ENCODE data around the gene FAM20C.

The FAM20C gene

DNA sequence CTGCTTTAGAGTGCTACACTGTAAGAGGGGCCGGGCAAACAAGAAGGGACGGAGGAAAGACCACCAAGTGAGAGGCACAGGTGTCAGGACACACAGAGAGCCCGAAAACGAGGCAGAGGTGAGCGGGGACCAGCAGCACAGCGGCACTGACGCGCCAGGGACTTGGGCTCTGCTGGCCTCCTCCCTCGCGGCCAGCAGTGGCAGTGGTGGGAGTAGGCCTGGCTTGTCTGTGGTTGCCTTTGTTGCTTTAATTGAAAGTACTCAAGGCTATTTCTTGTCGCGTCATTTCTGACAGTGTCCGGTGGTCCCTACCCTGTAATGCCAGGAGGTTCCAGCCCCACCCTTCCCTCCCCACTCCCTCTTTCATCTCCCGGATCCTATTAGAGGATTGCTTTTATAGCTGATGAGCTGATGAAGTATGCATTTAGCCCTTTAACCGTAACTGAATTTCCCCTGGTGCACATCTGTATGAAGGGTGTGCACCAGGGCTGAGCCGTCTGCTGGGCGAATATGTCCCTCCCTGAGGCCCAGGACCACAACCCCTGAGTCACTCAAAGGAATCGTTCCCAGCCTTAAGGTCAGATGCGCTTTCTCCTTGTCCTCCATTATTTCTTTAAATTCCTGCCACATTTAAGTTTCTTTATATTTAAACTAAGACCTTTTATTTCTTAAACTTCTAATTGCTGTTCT, 39.5 kb upstream of the FAM20C start:
- Histone ChIP-seq H3K9me3 (ENCODE audit: control insufficient read depth, insufficient read depth, low read length) (no peaks in the 10 kb centered on the region), H3K4me1 (ENCODE audit: control insufficient read depth, insufficient read depth, low read length) (peaks cover 3% of the 10 kb centered on the region), H3K36me3 (ENCODE audit: control insufficient read depth, insufficient read depth, low read length) (no peaks in the 10 kb centered on the region), H3K4me3 (ENCODE audit: low read depth, low read length) (no peak overlapping the region), H3K27me3 (ENCODE audit: control insufficient read depth, insufficient read depth, low read length) (no peaks in the 10 kb centered on the region), H3K9ac (ENCODE audit: low read depth, low read length) (no peak overlapping the region)

DNA sequence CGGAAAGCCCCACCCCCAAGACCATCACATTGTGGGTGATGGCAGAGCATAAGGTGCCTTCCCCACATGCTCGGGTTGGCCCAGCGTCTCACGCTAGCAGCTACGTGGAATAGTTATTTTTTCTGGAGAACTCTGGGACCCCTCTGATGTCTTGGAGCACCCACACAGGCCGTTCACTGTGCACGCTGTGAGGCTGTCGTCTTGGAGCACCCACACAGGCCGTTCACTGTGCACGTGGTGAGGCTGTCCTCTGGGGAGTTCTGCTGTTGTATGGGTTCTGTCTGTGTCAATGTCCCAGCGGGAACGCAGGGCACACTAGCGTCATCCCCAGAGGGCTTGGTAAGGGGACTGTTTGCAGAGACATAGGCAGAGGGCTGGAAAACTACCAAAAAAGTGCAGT, 38.8 kb upstream of the FAM20C start:
- Histone ChIP-seq H3K27me3 (ENCODE audit: control insufficient read depth, insufficient read depth, low read length) (no peaks in the 10 kb centered on the region), H3K9me3 (ENCODE audit: control insufficient read depth, insufficient read depth, low read length) (no peaks in the 10 kb centered on the region), H3K4me3 (ENCODE audit: low read depth, low read length) (no peak overlapping the region), H3K4me1 (ENCODE audit: control insufficient read depth, insufficient read depth, low read length) (peaks cover 3% of the 10 kb centered on the region), H3K9ac (ENCODE audit: low read depth, low read length) (no peak overlapping the region), H3K36me3 (ENCODE audit: control insufficient read depth, insufficient read depth, low read length) (no peaks in the 10 kb centered on the region)

GRCh38 chr7:154096-154799, 38.1 kb upstream of the FAM20C start:
- Histone ChIP-seq H3K4me1 (ENCODE audit: control insufficient read depth, insufficient read depth, low read length) (peaks cover 3% of the 10 kb centered on the region), H3K9me3 (ENCODE audit: control insufficient read depth, insufficient read depth, low read length) (no peaks in the 10 kb centered on the region), H3K36me3 (ENCODE audit: control insufficient read depth, insufficient read depth, low read length) (no peaks in the 10 kb centered on the region), H3K4me3 (ENCODE audit: low read depth, low read length) (no peak overlapping the region), H3K9ac (ENCODE audit: low read depth, low read length) (no peak overlapping the region), H3K27me3 (ENCODE audit: control insufficient read depth, insufficient read depth, low read length) (no peaks in the 10 kb centered on the region)

DNA sequence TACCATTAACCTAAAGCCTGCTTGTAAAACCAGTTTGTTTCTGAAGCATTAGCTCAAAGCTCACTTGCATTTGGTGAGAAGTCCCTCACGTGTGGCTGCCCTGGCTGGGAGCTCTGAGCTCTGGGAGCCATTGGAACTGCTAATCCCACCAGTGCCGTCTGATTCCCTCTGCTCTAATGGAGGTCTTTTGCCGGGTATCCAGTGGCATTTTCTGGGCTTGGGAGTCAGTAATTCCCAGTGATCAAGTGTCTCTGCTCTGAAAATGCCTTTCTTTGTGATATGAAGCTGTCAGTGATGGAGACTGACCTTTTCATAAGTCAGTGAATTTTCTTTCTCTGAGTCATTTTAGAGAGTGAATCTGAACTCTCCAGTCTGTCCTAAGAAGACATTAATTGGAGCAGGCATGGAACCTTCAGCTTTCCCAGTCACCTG, 36.9 kb upstream of the FAM20C start:
- Histone ChIP-seq H3K4me1 (ENCODE audit: control insufficient read depth, insufficient read depth, low read length) (peaks cover 3% of the 10 kb centered on the region), H3K27me3 (ENCODE audit: control insufficient read depth, insufficient read depth, low read length) (no peaks in the 10 kb centered on the region), H3K9me3 (ENCODE audit: control insufficient read depth, insufficient read depth, low read length) (no peaks in the 10 kb centered on the region), H3K36me3 (ENCODE audit: control insufficient read depth, insufficient read depth, low read length) (no peaks in the 10 kb centered on the region), H3K9ac (ENCODE audit: low read depth, low read length) (no peak overlapping the region), H3K4me3 (ENCODE audit: low read depth, low read length) (no peak overlapping the region)

- Histone ChIP-seq H3K36me3 (ENCODE audit: control insufficient read depth, insufficient read depth, low read length) (no peaks in the 10 kb centered on the region), H3K9me3 (ENCODE audit: control insufficient read depth, insufficient read depth, low read length) (no peaks in the 10 kb centered on the region), H3K9ac (ENCODE audit: low read depth, low read length) (no peak overlapping the region), H3K4me3 (ENCODE audit: low read depth, low read length) (no peak overlapping the region), H3K4me1 (ENCODE audit: control insufficient read depth, insufficient read depth, low read length) (peaks cover 3% of the 10 kb centered on the region), H3K27me3 (ENCODE audit: control insufficient read depth, insufficient read depth, low read length) (no peaks in the 10 kb centered on the region)
These were observed 36.0 kb upstream of the FAM20C start for GRCh38 chr7:156111-157007.

- no peaks in the 10 kb centered on the region for H3K36me3 ChIP-seq (ENCODE audit: control insufficient read depth, insufficient read depth, low read length)
- no peaks in the 10 kb centered on the region for H3K27me3 ChIP-seq (ENCODE audit: control insufficient read depth, insufficient read depth, low read length)
- peaks cover 3% of the 10 kb centered on the region for H3K4me1 ChIP-seq (ENCODE audit: control insufficient read depth, insufficient read depth, low read length)
- no peaks in the 10 kb centered on the region for H3K9me3 ChIP-seq (ENCODE audit: control insufficient read depth, insufficient read depth, low read length)
- no peak overlapping the region for H3K9ac ChIP-seq (ENCODE audit: low read depth, low read length)
- H3K4me3 ChIP-seq (ENCODE audit: low read depth, low read length), result no peak overlapping the region
These were observed 35.4 kb upstream of the FAM20C start for GRCh38 chr7:157008-157310.

DNA sequence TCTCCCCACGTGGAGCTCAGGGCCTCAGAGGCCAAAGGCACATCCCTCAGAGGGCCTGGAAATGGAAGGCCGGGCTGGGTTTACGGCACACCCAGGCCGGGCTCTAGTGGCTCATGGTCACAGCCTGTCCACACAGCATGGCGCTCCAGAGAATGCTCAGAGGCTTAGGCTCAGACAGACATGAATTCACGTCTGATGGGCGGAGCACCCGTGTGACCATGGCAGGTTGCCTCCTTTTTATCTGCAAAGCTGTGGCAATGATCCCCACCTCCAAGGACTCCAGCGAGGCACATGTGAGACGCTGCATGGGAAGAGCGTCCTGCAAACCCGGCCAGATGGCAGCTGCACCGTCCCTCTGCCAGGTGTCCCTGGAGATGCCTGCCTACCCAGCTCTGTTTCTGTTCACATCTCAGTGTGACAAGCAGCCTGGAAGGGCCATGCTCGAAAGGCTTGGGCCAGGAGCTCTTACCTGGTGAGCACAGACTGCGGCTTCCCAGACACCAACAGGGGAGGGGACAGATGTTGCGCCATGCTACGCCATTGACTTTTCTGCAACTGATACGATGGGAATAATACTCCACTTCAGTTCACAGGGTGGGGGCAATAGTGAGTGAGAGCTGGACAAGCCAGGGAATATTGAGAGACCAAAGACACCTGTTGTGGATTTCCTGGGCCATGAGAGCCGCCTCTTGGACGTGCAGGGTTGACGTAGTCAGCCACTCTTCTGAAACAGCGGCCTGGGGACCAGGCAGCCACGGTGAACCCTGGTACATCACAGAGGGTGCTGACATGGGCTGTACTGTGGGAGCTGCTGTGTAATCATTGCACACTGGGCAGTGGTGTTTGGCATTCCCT, 34.4 kb upstream of the FAM20C start:
- peaks cover 3% of the 10 kb centered on the region for H3K4me1 ChIP-seq (ENCODE audit: control insufficient read depth, insufficient read depth, low read length)
- H3K9me3 ChIP-seq (ENCODE audit: control insufficient read depth, insufficient read depth, low read length), result no peaks in the 10 kb centered on the region
- no peak overlapping the region for H3K4me3 ChIP-seq (ENCODE audit: low read depth, low read length)
- H3K36me3 ChIP-seq (ENCODE audit: control insufficient read depth, insufficient read depth, low read length), result no peaks in the 10 kb centered on the region
- no peaks in the 10 kb centered on the region for H3K27me3 ChIP-seq (ENCODE audit: control insufficient read depth, insufficient read depth, low read length)
- H3K9ac ChIP-seq (ENCODE audit: low read depth, low read length), result no peak overlapping the region

DNA sequence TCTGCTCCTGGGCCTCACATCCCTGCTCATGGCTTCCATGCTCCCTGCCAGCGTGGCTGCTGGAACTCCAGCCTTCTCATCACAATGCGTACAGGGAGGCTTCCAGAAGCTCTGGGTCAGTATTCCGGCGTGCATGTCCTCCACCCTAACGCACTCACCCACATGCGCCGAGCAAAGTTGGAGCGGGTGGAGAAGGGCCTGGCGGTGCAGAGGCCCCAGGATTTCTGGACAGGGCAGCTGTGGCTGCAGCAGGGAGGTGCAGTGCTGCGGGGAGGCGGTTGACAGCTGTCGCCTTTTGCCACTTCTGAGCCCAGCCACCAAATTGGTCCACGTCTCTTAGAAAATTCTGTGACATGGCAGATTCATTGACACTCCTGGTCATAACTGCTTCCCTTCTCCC, 33.6 kb upstream of the FAM20C start:
- Histone ChIP-seq H3K4me3 (ENCODE audit: low read depth, low read length) (no peak overlapping the region), H3K9ac (ENCODE audit: low read depth, low read length) (no peak overlapping the region), H3K4me1 (ENCODE audit: control insufficient read depth, insufficient read depth, low read length) (peaks cover 3% of the 10 kb centered on the region), H3K36me3 (ENCODE audit: control insufficient read depth, insufficient read depth, low read length) (no peaks in the 10 kb centered on the region), H3K9me3 (ENCODE audit: control insufficient read depth, insufficient read depth, low read length) (no peaks in the 10 kb centered on the region), H3K27me3 (ENCODE audit: control insufficient read depth, insufficient read depth, low read length) (no peaks in the 10 kb centered on the region)

DNA sequence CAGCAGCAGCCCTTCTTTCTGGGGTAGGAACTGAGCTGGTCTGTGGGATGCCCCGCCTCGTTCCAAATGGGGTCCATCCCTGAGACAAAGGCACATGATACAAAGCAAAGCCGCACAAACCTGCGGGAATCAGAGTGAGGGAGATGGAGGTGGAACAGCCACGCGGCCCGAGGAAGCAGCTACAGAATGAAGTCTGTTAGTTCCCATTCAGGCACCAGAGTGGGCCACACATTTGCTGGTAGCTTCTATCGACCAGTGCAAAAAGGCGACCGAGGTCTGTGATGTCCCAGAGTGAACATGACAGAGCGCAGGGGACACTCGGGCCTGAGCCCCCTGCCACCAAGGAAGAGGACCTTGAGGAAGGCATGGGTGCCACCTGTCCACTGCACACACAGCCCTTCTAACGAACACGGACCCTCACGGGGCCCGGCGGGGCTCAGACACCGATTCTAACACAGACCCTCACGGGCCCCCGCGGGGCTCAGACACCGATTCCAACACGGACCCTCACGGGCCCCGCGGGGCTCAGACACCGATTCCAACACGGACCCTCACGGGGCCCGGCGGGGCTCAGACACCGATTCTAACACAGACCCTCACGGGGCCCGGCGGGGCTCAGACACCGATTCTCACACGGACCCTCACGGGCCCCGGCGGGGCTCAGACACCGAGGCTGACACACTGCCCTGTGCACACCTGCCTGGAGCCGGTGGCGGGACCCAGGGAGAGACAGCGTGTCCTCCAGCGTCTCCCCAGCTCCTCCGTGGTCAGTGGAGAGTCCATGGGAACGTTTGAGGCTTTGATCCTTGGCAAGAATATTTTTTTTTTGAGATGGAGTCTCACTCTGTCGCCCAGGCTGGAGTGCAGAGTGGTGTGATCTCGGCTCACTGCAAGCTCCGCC, 32.8 kb upstream of the FAM20C start:
- Histone ChIP-seq H3K4me1 (ENCODE audit: control insufficient read depth, insufficient read depth, low read length) (peaks cover 3% of the 10 kb centered on the region), H3K36me3 (ENCODE audit: control insufficient read depth, insufficient read depth, low read length) (no peaks in the 10 kb centered on the region), H3K27me3 (ENCODE audit: control insufficient read depth, insufficient read depth, low read length) (no peaks in the 10 kb centered on the region), H3K9me3 (ENCODE audit: control insufficient read depth, insufficient read depth, low read length) (no peaks in the 10 kb centered on the region), H3K4me3 (ENCODE audit: low read depth, low read length) (no peak overlapping the region), H3K9ac (ENCODE audit: low read depth, low read length) (no peak overlapping the region)

- Histone ChIP-seq H3K9me3 (ENCODE audit: control insufficient read depth, insufficient read depth, low read length) (no peaks in the 10 kb centered on the region), H3K27me3 (ENCODE audit: control insufficient read depth, insufficient read depth, low read length) (no peaks in the 10 kb centered on the region), H3K9ac (ENCODE audit: low read depth, low read length) (no peak overlapping the region), H3K36me3 (ENCODE audit: control insufficient read depth, insufficient read depth, low read length) (no peaks in the 10 kb centered on the region), H3K4me1 (ENCODE audit: control insufficient read depth, insufficient read depth, low read length) (no peaks in the 10 kb centered on the region), H3K4me3 (ENCODE audit: low read depth, low read length) (no peak overlapping the region)
These were observed 31.2 kb upstream of the FAM20C start for GRCh38 chr7:160958-161725.
